ENCODE measurements around the gene PSMD4. TPM values are rescaled to one million over a fixed set of nuclear protein-coding genes. Genes with fewer than 3 reads are reported as not detected.
A peak's percentile ranks its signal among the peaks of the same experiment; 100 is the strongest.

PSMD4 gene
- total RNA-seq, 1 donor from 2014 or later = 201 TPM

DNA sequence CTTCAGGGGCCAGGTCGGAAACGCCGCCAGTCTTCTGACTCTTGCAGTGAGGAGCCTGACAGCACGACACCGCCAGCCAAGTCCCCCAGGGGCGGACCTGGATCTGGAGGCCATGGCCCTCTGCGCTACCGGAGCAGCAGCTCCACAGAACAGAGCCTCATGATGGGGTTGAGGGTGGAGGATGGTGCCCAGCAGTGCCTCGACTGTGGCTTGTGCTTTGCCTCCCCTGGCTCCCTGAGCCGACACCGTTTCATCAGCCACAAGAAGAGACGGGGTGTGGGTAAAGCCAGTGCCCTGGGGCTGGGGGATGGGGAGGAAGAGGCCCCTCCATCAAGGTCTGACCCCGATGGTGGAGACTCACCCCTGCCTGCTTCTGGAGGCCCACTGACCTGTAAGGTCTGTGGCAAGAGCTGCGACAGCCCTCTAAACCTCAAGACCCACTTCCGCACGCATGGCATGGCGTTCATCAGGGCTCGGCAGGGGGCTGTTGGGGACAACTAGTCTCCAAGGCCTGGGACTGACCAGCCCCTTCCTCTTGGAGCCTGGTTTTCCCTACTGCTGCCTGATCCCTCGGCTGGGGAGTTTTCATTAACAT, 36.3 kb downstream of the PSMD4 start:
- TF ChIP-seq, protein P1, sequence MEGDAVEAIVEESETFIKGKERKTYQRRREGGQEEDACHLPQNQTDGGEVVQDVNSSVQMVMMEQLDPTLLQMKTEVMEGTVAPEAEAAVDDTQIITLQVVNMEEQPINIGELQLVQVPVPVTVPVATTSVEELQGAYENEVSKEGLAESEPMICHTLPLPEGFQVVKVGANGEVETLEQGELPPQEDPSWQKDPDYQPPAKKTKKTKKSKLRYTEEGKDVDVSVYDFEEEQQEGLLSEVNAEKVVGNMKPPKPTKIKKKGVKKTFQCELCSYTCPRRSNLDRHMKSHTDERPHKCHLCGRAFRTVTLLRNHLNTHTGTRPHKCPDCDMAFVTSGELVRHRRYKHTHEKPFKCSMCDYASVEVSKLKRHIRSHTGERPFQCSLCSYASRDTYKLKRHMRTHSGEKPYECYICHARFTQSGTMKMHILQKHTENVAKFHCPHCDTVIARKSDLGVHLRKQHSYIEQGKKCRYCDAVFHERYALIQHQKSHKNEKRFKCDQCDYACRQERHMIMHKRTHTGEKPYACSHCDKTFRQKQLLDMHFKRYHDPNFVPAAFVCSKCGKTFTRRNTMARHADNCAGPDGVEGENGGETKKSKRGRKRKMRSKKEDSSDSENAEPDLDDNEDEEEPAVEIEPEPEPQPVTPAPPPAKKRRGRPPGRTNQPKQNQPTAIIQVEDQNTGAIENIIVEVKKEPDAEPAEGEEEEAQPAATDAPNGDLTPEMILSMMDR (IDR thresholded peaks at IDR 0.05) = no peak
- no peak overlapping the region for H3K4me3 Mint-ChIP-seq
- POLR2A ChIA-PET = no interaction called here
- ATAC-seq (ENCODE audit: low read depth) = no peak
- peaks cover 93% of the 10 kb centered on the region for H3K36me3 Mint-ChIP-seq (ENCODE audit: low read depth)
- no peaks in the 10 kb centered on the region for H3K9me3 Mint-ChIP-seq
- intact Hi-C loops (cut with micrococcal nuclease) = no loop called here
- CTCF ChIA-PET = no interaction called here
- H3K27ac Mint-ChIP-seq = no peak overlapping the region
- H3K27me3 Mint-ChIP-seq = no peaks in the 10 kb centered on the region
- H3K4me1 Mint-ChIP-seq = peaks cover 16% of the 10 kb centered on the region
- no peak for DNase-seq

DNA sequence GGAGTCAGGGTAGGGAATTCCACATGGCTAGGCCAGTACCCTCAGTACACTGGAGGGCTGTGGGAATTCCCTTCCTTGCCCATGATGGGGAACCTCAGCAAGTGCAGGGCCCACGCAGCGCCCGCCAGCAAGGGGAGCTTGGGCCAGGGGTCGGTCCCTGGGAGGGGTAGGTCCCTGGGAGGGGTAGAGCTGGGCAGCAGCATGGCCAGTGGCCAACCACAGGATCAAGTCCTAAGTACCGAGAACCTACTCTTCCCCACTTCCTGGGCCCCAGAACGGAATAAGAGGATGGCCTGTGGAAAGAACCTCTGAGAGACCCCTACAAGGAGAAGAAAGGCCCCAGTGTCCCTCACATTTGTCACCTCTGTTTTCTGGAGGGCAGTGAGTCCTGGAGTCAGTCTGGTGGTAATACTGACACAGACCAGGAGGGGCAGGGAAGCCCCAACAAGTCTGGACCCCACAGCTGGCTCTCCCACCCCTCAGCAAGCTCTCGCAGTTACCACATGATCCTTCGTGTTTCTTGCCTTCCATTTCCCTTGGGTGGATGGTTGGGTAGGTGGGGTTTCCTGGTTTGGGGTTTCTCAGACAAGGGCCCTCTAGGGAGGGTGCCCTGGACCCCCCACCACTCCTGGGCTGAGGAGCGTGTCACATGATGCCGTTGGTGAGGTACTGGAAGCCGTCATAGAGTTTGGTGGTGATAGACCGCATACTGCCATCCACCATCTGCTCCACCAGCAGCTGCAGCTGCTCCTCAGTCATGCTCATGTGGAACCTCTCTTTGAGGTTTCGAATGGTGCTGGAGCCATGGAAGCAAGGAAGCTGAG, 37.9 kb downstream of the PSMD4 start:
- Mint-ChIP-seq H3K36me3 (ENCODE audit: low read depth) (peaks cover 87% of the 10 kb centered on the region), H3K4me1 (peaks cover 13% of the 10 kb centered on the region), H3K27ac (peak overlapping the region; percentile 65), H3K27me3 (no peaks in the 10 kb centered on the region), H3K9me3 (no peaks in the 10 kb centered on the region), H3K4me3 (no peak overlapping the region)
- POLR2A ChIA-PET = interaction anchor here (0.6 to 1.0 kb wide), 2 partner anchors 11 to 534 kb away, joined by 3 read pairs; no protein-coding TSS in a partner anchor
- DNase-seq (no peak), ATAC-seq (ENCODE audit: low read depth) (peak; percentile 51)
- TF ChIP-seq, protein P1 (IDR thresholded peaks at IDR 0.05) = no peak
- intact Hi-C loops (cut with micrococcal nuclease) = no loop called here
- CTCF ChIA-PET = no interaction called here

DNA sequence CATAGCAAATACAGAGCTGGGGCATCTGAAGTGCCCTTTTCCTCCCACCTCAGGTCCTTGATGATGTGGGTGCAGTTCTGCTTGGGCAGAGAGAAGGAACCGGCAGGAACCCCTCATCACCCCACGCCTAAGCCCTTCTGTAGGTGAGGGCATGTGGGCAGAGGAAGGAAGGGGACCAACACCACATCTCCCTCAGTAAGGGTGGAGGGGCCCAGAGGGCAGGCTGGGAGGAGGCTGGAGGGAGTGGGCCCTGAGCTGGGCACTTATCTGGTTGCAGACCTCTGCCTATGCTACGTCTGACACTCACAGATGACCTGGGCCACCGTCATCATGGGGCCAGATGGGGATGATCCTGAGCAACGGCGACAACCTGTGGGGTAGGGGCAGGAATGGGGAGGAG, 38.6 kb downstream of the PSMD4 start:
- CTCF ChIA-PET = no interaction called here
- ATAC-seq (ENCODE audit: low read depth) = no peak

DNA sequence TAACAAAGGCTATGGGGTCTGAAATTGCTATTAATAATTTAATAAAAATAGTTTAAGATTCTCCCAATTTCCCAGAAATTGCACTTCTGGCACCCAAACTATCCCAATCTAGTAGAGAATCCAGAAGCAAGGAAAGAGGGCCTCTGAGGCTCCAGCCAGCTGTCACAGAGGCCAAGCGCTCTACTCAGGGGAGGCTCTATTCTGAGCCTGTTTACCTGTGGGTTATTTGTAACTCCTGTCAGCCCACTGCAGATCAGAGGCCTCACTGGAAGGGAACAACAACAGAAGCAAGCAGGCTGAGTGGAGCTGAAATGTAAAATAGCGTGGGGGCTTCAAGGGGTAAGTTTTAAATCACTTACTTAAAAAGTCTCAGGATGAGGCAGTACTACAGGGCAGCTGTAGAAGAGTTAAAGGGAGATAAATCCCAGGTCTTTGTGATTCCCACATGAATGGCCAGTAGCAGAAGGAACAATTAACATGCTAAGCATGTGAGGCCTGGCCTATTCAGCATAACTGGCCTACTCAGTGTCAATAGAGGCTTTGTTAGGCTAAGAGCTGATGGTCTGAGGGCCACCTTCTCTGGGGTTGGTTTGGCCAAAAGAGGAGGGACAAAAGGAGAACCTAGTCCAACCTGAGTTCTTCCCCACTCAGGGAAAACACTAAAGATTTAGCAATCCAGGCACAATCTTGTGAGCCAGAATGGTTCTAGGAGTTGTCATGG, 40.4 kb downstream of the PSMD4 start:
- H3K27ac Mint-ChIP-seq = no peak overlapping the region
- no peak for ATAC-seq (ENCODE audit: low read depth)
- H3K9me3 Mint-ChIP-seq = no peaks in the 10 kb centered on the region
- peaks cover 89% of the 10 kb centered on the region for H3K36me3 Mint-ChIP-seq (ENCODE audit: low read depth)
- CTCF ChIA-PET = interaction anchor here (0.6 to 0.9 kb wide), 2 partner anchors 22 to 124 kb away, joined by 3 read pairs; no protein-coding TSS in a partner anchor
- no peak overlapping the region for H3K4me3 Mint-ChIP-seq
- TF ChIP-seq, protein P1 (IDR thresholded peaks at IDR 0.05) = no peak
- POLR2A ChIA-PET = interaction anchor here (0.6 to 1.6 kb wide), 3 partner anchors 13 to 40 kb away, joined by 3 to 6 read pairs (median 4); partner anchors contain the start of genes PSMD4 and ZNF687
- no peaks in the 10 kb centered on the region for H3K27me3 Mint-ChIP-seq
- intact Hi-C loops (cut with micrococcal nuclease) = no loop called here
- peaks cover 7% of the 10 kb centered on the region for H3K4me1 Mint-ChIP-seq
- DNase-seq = no peak

More for the DNA sequence above, 38.6 kb downstream of the PSMD4 start:
- DNase-seq = no peak
- peaks cover 88% of the 10 kb centered on the region for H3K36me3 Mint-ChIP-seq (ENCODE audit: low read depth)
- H3K27ac Mint-ChIP-seq = peak overlapping the region; percentile 65
- no peaks in the 10 kb centered on the region for H3K9me3 Mint-ChIP-seq
- no peaks in the 10 kb centered on the region for H3K27me3 Mint-ChIP-seq
- intact Hi-C loops (cut with micrococcal nuclease) = no loop called here
- TF ChIP-seq, protein P1 (IDR thresholded peaks at IDR 0.05) = no peak
- H3K4me3 Mint-ChIP-seq = no peak overlapping the region
- H3K4me1 Mint-ChIP-seq = peaks cover 13% of the 10 kb centered on the region
- POLR2A ChIA-PET = interaction anchor here (0.7 to 0.9 kb wide), 2 partner anchors 10 to 39 kb away, joined by 4 read pairs; partner anchors contain the start of gene PSMD4
